Activated CD4-positive, alpha-beta T cell treated with anti-CD3 and anti-CD28 coated beads, Interleukin-2, amount 50 U/mL, for 24 hours (primary cell): ENCODE data around the gene NPAS3.

ENCODE experiments used
- DNase-seq, 2 donors: peaks; one replicate each; pipeline ENCODE4 v3.0.0-alpha.2; 2020; ENCODE audit warnings: low read depth in 1 of 2, low spot score in 1 of 2

The NPAS3 gene

DNA sequence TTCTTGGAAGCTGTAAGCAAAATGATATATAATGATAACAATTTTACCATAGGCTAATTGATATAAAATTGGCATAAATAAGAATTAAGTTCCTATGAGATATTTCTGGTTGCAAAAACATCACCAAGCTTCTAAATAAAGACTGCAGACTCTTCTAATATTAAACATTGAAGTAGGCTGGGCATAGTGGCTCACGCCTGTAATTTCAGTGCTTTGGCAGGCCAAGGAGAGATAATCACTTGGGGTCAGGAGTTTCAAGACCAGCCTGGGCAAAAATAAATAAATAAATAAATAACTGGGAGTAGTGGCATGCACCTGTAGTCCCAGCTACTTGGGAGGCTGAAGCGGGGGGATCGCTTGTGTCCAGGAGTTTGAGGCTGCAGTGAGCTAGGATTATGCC, 71.8 kb downstream of the NPAS3 start:
- DNase-seq, result no peak

DNA sequence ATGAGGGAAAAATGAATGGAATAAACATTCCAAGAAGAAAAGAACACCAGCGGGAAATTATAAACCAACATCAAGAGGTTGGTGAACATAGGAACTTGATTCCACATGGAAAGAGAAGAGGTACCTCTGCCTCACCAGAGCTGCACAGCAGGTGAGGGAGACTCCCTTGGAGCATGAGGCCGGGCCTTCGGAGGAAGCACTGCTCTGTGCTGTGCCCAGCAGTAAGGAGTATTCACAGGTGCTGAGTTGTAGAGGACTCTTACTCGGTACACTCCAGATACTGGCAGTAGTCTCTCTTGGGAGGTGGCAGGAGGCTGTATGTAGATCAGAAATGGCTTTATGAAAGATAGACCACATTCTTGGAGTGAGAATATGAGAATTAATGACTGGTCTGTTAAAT, 76.0 kb downstream of the NPAS3 start:
- no peak for DNase-seq

DNA sequence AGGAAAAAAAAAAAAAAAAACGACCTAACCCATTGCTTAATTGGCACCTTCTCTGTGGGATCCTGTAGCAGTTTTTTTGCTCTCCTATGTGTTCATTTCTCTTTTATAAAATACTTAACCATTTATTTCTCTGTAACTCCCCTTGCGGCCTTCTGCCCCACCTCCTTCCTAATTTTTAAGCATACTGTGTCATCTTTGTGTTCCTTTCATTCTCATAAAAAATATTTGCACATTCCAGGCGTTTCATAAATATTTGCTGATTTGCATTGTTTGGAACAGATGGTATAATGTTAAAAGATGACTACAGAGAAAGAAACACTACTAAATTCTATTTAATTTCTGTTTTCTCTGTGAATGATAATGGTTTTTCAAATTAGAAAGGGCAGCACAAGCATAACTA, 77.9 kb downstream of the NPAS3 start:
- DNase-seq, result no peak

DNA sequence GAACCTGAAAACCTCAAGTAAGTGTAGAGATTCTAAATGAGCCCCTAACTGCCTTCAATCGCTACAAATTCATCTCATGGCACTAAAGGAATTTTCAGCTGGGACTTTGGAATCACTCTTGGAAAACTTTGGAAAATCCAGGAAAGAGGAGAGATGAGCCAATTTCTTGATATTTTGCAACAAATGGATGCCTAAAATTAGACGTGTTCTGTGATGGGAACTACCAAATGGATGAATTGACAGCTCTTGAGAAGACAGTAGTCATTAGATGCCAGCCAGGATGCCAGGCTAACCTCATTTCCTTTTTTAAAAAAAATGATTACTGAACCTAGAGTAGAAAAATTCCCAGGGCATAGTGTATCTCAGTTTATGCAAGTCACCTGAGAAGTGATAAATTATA, 78.3 kb downstream of the NPAS3 start:
- DNase-seq, result no peak

DNA sequence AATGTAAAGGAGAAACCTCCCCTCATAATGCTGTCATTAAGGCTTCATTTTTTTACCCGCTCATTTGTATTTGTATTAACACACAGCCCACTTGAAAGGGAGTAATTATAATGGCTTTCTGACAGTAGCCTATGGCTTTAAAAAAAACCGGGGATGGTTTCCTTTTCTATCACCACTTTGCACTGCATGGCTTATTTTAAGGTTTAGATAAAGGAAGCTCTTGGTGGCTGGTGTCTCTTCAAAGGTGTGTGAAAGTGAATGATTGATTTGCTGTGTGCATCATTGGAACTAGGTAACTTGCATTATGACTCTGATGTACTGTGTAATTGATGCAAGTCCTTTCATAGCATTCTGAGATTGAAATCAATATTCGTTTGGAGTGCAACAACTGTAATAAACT, 80.7 kb downstream of the NPAS3 start:
- DNase-seq, result no peak

DNA sequence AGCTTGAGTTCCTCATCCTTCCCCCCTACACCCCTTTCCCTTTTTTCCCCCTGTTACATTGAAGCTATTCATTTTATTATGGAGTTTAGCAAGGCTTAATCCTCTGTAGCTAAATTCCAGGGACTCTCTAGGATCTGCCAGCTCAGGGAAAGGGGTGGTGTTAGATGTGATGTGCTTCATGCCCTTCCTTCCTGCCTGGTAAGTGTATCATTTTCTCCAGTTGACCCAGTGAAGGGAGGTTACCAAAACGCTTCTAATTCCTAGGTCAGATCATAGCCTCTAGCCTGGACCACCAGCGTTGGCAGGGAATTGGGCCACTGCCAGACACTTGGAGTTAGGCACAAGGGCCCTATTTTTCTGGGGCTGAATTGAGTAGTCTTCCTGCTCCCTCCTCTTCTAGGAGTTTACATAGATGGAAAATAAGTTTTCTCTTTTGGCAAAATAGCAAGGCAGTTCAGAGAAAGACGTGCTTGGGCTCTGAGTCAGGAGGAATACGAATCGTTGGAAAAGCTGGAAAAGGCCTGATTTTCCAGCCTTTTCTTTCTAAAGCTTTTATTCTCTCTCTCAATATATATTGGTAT, 88.3 kb downstream of the NPAS3 start:
- no peak for DNase-seq

DNA sequence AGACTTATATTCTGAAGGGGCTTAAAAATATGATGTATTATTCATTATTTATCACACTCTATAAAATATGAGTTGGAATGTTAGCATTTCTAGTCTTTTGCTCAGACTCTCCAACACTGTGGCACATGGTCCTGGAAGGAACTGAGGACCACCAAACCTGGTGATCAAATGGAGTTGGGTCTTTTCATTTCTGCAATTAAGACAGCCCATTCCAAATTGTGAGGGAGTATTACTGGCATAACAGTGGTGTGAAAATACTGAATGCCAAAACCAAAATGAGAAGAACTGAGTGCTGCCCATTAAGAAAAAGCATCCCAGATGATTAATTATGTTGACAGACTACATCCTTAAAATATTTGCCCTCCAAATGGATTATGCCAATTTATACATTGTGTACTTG, 90.8 kb downstream of the NPAS3 start:
- DNase-seq, result no peak

DNA sequence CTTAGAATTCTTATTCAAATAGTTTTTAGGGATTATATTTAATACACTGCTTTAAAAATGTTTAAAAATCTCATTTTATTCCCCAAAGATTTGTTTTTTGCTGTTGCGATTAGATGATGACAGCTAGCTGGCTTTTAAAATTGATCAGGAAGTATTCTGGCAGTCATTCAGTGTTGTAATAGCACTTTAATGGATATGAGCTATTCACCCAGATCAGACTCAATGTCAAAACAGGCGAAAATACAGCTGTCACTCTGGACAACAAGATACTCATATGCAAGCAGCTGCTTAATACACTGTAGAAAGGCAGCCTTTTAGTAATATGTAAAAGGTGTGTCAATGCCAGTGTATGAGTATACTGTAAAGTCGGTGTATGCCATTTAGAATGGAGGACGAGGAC, 91.7 kb downstream of the NPAS3 start:
- DNase-seq, result no peak

DNA sequence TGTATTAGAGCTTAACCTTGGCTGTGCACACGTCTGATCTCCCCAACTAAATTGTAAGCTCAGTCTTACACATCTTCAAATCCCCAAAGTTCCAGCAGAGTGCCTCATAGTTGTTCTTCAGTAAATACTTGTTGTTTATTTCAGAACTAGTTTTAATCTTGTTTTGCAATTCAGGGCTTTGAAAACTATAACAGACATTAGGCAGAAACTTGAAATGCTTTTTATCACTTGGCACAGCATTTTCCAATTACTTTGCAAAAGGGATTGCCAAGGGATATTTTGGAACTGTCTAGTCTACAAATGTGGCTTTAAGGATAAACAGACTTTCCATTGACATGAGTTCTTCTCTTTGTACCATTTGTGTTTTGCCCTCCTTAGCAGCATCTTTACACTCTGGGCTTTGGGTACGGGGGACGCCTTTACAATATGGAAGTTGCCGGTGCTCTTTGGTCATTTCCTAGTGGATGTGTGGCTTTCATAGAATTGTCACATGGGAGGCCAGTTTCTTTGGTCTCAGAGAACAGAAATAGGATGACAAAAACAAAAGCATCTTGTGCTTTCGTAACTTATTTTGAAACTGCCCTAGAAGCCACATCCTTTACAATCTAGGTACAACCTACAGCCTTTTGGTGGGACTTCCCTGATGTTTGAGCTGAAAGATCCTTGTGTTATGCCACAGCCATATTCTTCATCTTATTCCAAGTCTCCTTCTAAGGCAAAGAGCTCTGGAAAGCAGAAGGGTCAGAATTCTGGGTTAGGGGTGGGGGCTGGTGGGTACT, 96.9 kb downstream of the NPAS3 start:
- no peak for DNase-seq

DNA sequence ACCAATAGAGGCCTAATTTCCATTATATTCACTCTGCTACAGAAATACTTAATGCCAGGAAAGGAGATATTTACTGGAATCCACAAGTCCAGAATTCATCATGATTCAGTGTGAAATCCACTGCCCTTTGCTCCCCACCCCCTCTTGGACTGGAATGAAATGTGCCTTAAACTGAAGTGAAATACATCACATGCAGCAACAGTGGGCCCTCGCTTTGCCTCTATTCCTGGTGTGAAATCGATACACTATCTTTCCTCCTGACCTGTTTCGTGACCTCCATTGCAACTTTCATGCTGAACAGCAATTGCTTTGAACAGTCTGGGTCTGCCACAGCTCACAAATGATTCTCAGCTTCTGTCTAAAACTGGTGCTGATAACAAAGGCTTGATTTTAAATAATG, 100.6 kb downstream of the NPAS3 start:
- DNase-seq, result no peak

DNA sequence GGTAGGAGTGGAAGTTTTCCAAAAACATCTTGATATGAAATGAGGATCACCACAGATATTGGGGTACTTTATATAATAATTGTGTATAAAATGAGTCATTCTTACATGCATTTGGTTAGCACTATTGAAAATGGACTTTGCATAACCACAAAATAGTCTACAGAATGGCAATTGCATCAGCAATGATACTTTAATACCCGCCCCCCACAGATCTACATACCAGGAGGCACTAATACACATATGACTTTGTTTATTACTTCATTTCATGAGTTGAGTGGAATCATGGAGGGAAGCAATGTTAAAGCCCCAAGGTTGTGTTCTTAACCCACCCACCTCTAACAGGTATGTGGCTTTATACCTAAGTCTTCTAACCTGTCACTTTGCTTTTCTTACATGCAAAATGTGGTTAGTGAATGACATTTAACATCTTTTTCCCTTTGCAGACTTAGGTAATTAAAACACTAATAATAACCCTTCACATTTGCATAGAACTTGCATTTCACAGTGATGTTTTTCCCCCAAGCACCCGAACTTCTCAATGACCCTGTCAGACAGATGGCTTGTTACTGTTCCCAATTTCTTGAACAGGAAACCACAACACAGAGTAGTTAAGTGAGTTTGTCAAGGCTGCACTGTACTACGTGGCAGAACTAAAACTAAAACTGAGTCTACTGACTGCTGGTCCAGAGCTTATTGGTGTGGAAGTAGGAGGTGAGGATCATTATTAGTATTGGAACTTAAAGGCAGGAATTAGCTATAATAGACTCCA, 101.9 kb downstream of the NPAS3 start:
- no peak for DNase-seq

DNA sequence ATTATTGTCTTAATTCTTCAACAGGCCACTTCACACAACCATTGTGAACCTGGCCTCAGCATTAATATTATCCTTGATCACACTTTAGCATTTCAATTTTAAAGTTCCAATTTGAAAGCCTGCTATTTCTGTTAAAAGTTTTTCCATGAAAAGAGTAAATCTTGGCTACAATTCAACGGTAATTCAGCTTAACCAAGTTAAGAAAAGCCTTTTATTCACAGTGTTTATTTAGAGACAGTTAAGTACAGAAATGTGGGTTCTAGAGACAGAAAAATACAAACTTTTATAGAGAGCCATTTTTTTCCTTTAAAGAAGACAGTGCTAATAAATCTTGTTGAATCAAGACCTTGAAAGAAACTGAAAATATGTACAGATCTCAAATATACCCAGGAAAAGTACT, 103.9 kb downstream of the NPAS3 start:
- no peak for DNase-seq

DNA sequence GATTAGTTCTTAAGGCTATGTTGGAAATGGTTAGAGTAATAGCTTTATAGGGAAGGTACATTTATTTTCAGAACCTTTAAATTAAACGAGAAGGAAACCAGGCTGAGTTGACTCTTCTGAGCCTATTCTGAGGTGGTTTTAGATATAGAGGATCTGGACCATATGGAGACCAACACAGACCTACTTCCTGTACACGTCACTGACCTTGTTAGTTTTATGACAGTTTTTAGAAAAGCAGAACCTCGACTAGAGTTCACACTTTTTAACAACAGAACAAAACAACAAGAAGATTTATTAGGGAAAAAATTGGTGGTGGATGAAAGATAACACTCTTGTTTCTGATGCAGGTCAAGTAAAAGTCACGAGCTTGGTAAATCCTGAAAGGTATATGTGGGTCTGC, 107.1 kb downstream of the NPAS3 start:
- DNase-seq, result no peak

DNA sequence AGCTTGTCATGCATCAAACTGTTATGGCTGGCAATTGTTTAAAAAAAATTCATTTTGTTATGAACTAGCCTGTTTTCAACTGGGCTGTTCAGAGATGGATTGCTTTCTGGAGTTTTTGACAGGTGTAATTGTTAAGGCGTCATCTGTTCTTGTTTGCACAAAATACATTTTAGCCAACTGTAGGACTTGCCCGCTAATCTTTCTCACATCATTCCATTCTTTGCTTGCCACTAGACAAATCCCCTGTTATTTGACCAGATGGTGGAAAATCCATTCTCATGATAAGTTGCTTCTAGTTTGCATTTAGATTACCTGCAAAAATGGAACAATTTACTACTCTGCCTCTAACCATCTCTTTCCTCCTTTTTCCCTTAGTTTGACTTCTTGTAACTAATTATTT, 114.3 kb downstream of the NPAS3 start:
- DNase-seq, result no peak

DNA sequence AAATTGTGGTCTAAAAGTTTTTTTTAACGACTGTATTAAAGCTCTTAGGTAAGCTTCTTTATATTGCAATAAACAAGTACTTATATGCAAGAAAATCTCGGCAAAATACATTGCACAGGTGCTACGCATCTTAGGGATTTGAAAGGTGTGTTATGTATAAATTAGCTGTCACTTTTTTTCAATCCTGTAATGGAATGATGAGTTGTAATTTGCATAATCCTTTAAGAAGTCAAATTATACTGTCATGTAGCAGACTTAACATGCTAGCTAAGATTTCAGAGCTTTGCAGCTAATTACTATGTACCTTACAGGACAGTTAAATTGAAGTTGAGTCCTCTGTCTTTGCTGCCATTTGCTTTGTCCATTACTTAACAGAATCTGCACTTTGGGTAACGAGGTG, 117.5 kb downstream of the NPAS3 start:
- no peak for DNase-seq

DNA sequence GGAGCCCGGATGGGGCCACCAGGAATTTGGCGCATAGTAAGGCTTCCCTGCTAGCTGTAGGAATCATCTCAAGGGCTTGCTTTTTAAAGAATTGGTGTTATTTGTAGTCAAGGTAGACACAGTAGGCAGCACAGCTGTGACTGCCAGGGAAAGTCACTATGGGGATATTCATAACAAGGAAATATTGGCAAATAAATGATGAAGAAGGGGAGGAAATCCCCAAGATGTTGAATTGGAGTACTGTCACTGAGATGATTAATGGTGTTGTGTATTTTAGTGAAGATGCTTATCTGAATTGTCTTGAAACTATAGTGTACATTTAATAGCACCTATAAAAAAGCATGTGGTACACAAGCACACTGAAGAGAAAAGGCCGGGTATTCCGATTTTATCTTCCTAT, 118.9 kb downstream of the NPAS3 start:
- no peak for DNase-seq

DNA sequence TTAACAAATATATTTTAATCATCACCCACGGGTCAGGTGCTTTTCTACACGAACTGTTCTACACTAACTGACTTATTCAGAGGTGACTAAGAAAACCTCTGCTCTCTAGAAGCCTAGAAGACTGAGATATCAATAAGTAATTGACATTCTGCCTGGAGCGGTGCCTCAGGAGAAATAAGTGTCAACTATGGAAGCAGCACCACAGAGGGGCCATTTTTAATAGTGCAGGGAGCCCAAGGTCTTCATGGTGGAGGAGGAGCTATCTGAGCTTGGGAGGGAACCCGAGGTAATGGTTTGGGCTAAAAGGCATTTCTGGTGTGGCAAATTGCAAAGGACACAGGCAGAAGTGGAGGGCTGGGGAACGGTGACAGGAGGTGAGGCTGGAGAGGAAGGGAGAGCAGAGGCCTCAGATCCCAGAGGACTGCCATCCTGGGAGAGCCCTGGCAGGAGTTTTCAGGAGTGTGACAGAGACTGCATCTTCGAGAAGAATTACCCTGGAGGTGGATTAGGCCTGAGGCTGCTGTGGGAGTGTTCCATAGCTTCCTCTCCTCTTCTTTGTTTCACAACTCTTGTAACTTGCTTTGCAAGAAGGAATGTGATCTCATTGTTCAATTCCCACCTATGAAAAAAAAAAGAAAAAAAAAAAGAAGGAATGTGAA, 123.1 kb downstream of the NPAS3 start:
- no peak for DNase-seq

DNA sequence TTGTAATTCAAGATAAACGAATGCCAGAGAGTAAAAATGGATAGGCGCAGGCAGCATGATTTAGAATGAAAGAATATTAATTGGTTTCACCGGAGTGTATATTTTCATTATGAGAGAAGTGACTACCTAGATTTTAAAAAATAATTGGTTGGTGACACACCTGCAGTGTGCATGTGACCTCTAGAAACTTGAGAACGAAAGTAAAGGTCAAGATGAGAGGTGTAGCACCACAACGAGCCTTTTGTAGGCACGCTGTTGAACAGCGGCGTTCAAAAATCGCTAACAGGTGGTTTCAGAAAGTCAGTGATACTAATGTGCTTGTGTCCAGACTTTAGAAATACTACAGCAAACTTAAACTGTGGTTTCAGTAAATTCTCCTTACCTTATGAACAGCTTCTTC, 123.8 kb downstream of the NPAS3 start:
- no peak for DNase-seq

DNA sequence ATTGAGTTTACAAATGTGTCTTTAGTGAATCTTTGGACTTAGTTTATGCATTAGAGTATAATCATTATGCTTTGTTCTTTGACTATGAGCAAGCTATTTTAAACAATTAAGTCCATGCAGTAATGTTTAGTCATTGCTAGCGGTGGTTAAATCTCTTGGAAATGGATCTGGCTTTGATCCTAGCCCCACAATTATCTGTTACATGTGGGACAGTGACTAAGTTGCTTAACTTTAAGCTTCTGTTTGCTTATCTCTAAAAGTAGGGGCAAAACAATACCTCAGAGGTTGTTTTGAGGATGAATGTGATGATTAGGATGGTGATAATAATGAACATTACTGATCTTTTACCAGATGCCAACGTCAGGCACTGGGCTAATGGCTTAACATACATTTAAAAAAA, 124.2 kb downstream of the NPAS3 start:
- no peak for DNase-seq

DNA sequence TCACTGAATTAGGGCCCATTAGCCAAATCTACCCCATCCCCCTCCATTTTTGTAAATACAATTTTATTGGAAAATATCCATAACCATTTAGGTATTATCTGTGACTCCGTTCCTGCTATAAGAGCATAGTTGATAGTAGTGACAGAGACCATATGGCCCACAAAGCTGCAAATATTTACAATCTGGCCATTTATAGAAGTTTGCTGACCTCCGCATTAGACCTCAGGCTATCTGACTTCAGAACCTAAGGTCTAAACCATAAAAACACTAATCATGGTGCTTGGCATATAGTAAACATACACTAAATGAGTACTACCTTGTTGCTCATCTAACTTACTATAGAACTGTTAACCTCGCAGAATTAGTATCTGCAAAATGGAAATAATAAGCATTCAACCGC, 124.8 kb downstream of the NPAS3 start:
- no peak for DNase-seq

DNA sequence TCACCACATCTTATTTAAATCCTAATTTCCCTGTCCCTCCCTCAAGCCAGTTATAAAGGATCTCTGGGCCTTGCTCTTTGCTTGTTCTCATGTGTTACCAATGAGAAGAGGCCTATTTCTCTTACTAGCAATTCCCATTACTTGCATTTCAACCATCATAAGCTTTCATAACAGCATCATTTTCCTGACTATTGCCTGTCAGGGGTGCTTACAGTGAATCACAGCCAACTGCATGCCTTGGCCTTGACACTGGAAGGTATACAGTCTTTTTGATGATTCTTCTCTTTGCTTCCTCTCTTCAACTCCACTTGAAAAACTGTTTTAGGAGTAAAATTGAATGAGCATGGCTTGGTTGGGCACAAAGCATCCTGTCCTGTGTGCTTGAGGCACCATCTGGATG, 127.0 kb downstream of the NPAS3 start:
- no peak for DNase-seq

DNA sequence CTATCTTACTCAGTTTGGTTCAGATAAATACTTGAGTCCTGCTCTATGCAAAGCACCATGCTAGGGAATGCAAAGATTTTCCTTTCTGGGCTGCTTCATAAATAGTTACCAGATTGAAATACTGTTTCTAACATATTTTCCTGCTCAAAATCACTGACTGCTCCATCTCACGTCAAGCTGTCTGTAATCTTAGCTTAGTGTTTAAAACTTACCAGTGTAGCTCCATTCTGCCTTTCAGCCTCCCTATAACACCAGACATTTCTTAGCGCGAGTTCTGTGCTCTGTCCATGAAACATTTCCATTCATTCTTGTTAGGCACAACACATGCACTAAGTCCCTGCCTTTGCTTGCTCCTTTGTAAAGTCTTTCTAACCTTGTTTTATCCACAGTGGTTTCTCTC, 129.4 kb downstream of the NPAS3 start:
- DNase-seq, result no peak
